Measurements from ENCODE around the gene LRRC25. TPM values are rescaled to one million over a fixed set of nuclear protein-coding genes. Genes with fewer than 3 reads are reported as not detected.

Gene LRRC25
- total RNA-seq, 4 donors from 2014 or later: 3.3 to 4.9 (median 4.1) TPM; not detected in 1

GRCh38 chr19:18421371-18421959 lies 24.0 kb upstream of the LRRC25 start:
- TF ChIP-seq EP300 (IDR thresholded peaks at IDR 0.05; ENCODE audit: low read depth) (no peak), CTCF (IDR thresholded peaks at IDR 0.05) (no peak), POLR2A (IDR thresholded peaks at IDR 0.05) (no peak), POLR2AphosphoS5 (IDR thresholded peaks at IDR 0.05) (no peak)
- H3K27me3 ChIP-seq: peaks cover 16% of the 10 kb centered on the region
- WGBS, 2 donors (ENCODE audit: low coverage in 1 of 2): 78% methylated on average over 12 of the region's 12 CpGs; no CpG with 5 or more reads in 1 of the 2 donors
- H3K27ac ChIP-seq: peak overlapping the region; percentile 87 to 92 (median 88)
- in situ Hi-C loops (cut with MboI; ENCODE audit: low pct_ligation_motif_present in 1 of 4, low pct_unique_long_range_greater_than_20kb in 1 of 4, low sequenced_read_pairs in 3 of 4) (loop anchor here in 1 of 4 donors (25.0 kb wide), 1 partner anchor 159 kb away; the partner anchor contains the start of gene IQCN), intact Hi-C loops (cut with DNase I; ENCODE audit: low total_unique reads) (no loop called here)
- no peaks in the 10 kb centered on the region for H3K9me3 ChIP-seq
- DNase-seq: no peak
- no peaks in the 10 kb centered on the region for H3K36me3 ChIP-seq
- H3K4me1 ChIP-seq: peaks cover 38 to 77% (median 60%) of the 10 kb centered on the region in 4 donors
- no peak overlapping the region for H3K4me3 ChIP-seq

GRCh38 chr19:18420930-18421329 lies 23.5 kb upstream of the LRRC25 start:
- Histone ChIP-seq H3K27me3 (peaks cover 21% of the 10 kb centered on the region), H3K36me3 (no peaks in the 10 kb centered on the region), H3K4me1 (peaks cover 39 to 77% (median 63%) of the 10 kb centered on the region in 4 donors), H3K27ac (peak overlapping the region; percentile 87 to 92 (median 88)), H3K4me3 (peak overlapping the region in 2 of 4 donors; percentile 63 to 89), H3K9me3 (no peaks in the 10 kb centered on the region)
- in situ Hi-C loops (cut with MboI; ENCODE audit: low pct_ligation_motif_present in 1 of 4, low pct_unique_long_range_greater_than_20kb in 1 of 4, low sequenced_read_pairs in 3 of 4) (loop anchor here in 1 of 4 donors (25.0 kb wide), 1 partner anchor 159 kb away; the partner anchor contains the start of gene IQCN), intact Hi-C loops (cut with DNase I; ENCODE audit: low total_unique reads) (no loop called here)
- TF ChIP-seq EP300 (IDR thresholded peaks at IDR 0.05; ENCODE audit: low read depth) (no peak), POLR2AphosphoS5 (IDR thresholded peaks at IDR 0.05) (no peak), CTCF (IDR thresholded peaks at IDR 0.05) (no peak), POLR2A (IDR thresholded peaks at IDR 0.05) (no peak)
- 38% methylated on average over 2 of the region's 2 CpGs; no CpG with 5 or more reads in 1 of the 2 donors for WGBS, 2 donors (ENCODE audit: low coverage in 1 of 2)
- no peak for DNase-seq

GRCh38 chr19:18419699-18420460 lies 22.5 kb upstream of the LRRC25 start:
- in situ Hi-C loops (cut with MboI; ENCODE audit: low pct_ligation_motif_present in 1 of 4, low pct_unique_long_range_greater_than_20kb in 1 of 4, low sequenced_read_pairs in 3 of 4): loop anchor here in 1 of 4 donors (25.0 kb wide), 1 partner anchor 158 kb away; the partner anchor contains the start of gene IQCN

More at GRCh38 chr19:18419699-18420460, 22.5 kb upstream of the LRRC25 start:
- Histone ChIP-seq H3K4me3 (peak overlapping the region; percentile 60 to 89 (median 68)), H3K36me3 (no peaks in the 10 kb centered on the region), H3K9me3 (no peaks in the 10 kb centered on the region), H3K27me3 (peaks cover 24% of the 10 kb centered on the region), H3K4me1 (peaks cover 40 to 78% (median 68%) of the 10 kb centered on the region in 4 donors), H3K27ac (peak overlapping the region; percentile 87 to 92 (median 88))
- intact Hi-C loops (cut with DNase I; ENCODE audit: low total_unique reads): loop anchor here (10.0 kb wide), 2 partner anchors 155 to 215 kb away; partner anchors contain the start of gene RAB3A
- peak; percentile 65 for DNase-seq
- 0 to 1% methylated on average over 7 to 54 of the region's 97 CpGs for WGBS, 2 donors (ENCODE audit: low coverage in 1 of 2)
- no peak for TF ChIP-seq POLR2A (IDR thresholded peaks at IDR 0.05)
- no peak for TF ChIP-seq CTCF (IDR thresholded peaks at IDR 0.05)
- no peak for TF ChIP-seq POLR2AphosphoS5 (IDR thresholded peaks at IDR 0.05)
- no peak for TF ChIP-seq EP300 (IDR thresholded peaks at IDR 0.05; ENCODE audit: low read depth)
